Endodermal cell (in vitro differentiated cells): ENCODE measurements around the gene ATAD1. TPM values are rescaled to one million over a fixed set of nuclear protein-coding genes. Genes with fewer than 3 reads are reported as not detected.
"Not testable (repeated sequence)": the region's sequence is repeated elsewhere in the genome, so short reads cannot be mapped to it uniquely, and the experiment has no call there.

Source experiments
- DNase-seq: peaks from one replicate; pipeline ENCODE4 v3.0.0-alpha.2; 2017
- H3K27ac ChIP-seq: 2 replicates; pipeline ENCODE4 v1.5.1; 2013; ENCODE audit warnings: mild to moderate bottlenecking, low read depth, low read length, moderate library complexity
- H3K27me3 ChIP-seq: 2 replicates; pipeline ENCODE4 v1.6.1; 2013; ENCODE audit warnings: mild to moderate bottlenecking, low read length, moderate library complexity; ENCODE audit not compliant: insufficient read depth, control insufficient read depth, poor library complexity, severe bottlenecking
- H3K36me3 ChIP-seq: 2 replicates; pipeline ENCODE4 v1.7.0; 2013; ENCODE audit warnings: mild to moderate bottlenecking, low read length, moderate library complexity; ENCODE audit not compliant: control insufficient read depth, insufficient read depth
- H3K4me1 ChIP-seq: one replicate; pipeline ENCODE4 v1.7.0; 2013; ENCODE audit warnings: low read length; ENCODE audit not compliant: control insufficient read depth, insufficient read depth
- H3K4me3 ChIP-seq: 2 replicates; pipeline ENCODE4 v1.5.1; 2013; ENCODE audit warnings: mild to moderate bottlenecking, low read length, moderate library complexity
- H3K9ac ChIP-seq: 2 replicates; pipeline ENCODE4 v1.6.1; 2013; ENCODE audit warnings: mild to moderate bottlenecking, low read length, moderate library complexity; ENCODE audit not compliant: poor library complexity, severe bottlenecking; ENCODE audit errors: extremely low read depth
- H3K9me3 ChIP-seq: 2 replicates; pipeline ENCODE4 v1.6.1; 2013; ENCODE audit warnings: mild to moderate bottlenecking, low read length, moderate library complexity; ENCODE audit not compliant: control insufficient read depth
- H3K27ac Mint-ChIP-seq: 2 replicates; pipeline ENCODE4 v1.8.0; 2020; ENCODE audit warnings: mixed read lengths
- H3K27me3 Mint-ChIP-seq: 2 replicates; pipeline ENCODE4 v1.8.0; 2021; ENCODE audit warnings: mild to moderate bottlenecking, mixed read lengths; ENCODE audit not compliant: insufficient read depth
- H3K36me3 Mint-ChIP-seq: 2 replicates; pipeline ENCODE4 v1.8.0; 2020; ENCODE audit warnings: low read depth, mixed read lengths
- H3K4me1 Mint-ChIP-seq: 2 replicates; pipeline ENCODE4 v1.8.0; 2020; ENCODE audit warnings: mixed read lengths
- H3K4me3 Mint-ChIP-seq: 2 replicates; pipeline ENCODE4 v1.8.0; 2020; ENCODE audit warnings: mild to moderate bottlenecking, moderate library complexity, mixed read lengths
- H3K9me3 Mint-ChIP-seq: 2 replicates; pipeline ENCODE4 v1.8.0; 2020; ENCODE audit warnings: mild to moderate bottlenecking, mixed read lengths
- CTCF ChIP-seq: fragments of 200-600 bp; sonication (generic); conservative IDR thresholded peaks from 2 replicates; pipeline ENCODE4 v1.5.0; 2021; ENCODE audit warnings: antibody characterized with exemption, mild to moderate bottlenecking
- WGBS, 2 experiments: methylation state at CpG; one replicate each; pipeline versions ENCODE4 v1.1.5 to v1.1.7; 2013; ENCODE audit warnings: missing lambda C conversion rate in 2 of 2, mixed read lengths in 1 of 2; ENCODE audit not compliant: insufficient coverage in 1 of 2, insufficient read length in 1 of 2; 5-methylcytosine and 5-hydroxymethylcytosine counted together
- total RNA-seq, 2 donors: library from RNA; stranded (reverse); fragmentation: NEBNext Ultra II Directional in 1 of 2; extraction: Animal tissue kit (Norgen Biotek cat#: 25700) in 1 of 2; gene quantifications; 2 replicates in 1 of 2; 3 replicates in 1 of 2; pipeline ENCODE4 v1.2.1, GENCODE V29; 2021

ATAD1 gene
- total RNA-seq, 2 donors from 2014 or later, result 55.4 to 68.0 TPM

- peaks cover 27% of the 10 kb centered on the region for H3K36me3 Mint-ChIP-seq
- DNase-seq, result no peak
- no peak overlapping the region for H3K4me3 ChIP-seq
- peaks cover 23% of the 10 kb centered on the region for H3K4me1 Mint-ChIP-seq
- peaks cover 53% of the 10 kb centered on the region for H3K36me3 ChIP-seq
- TF ChIP-seq CTCF, result no peak
- H3K27me3 ChIP-seq, result no peaks in the 10 kb centered on the region
- no peak overlapping the region for H3K27ac Mint-ChIP-seq
- H3K9ac ChIP-seq, result no peak overlapping the region
- no peaks in the 10 kb centered on the region for H3K9me3 ChIP-seq
- no peaks in the 10 kb centered on the region for H3K27me3 Mint-ChIP-seq
- H3K4me1 ChIP-seq, result peaks cover 8% of the 10 kb centered on the region
- H3K9me3 Mint-ChIP-seq, result peaks cover 4% of the 10 kb centered on the region
- no peak overlapping the region for H3K4me3 Mint-ChIP-seq
- WGBS, 2 experiments, result 93% methylated on average over 2 of the region's 2 CpGs; no CpG with 5 or more reads in 1 of the 2 experiments
- no peak overlapping the region for H3K27ac ChIP-seq
Measured at GRCh38 chr10:87751274-87751673, 66.8 kb downstream of the ATAD1 start.

- Histone ChIP-seq H3K36me3 (peaks cover 51% of the 10 kb centered on the region), H3K4me1 (peaks cover 8% of the 10 kb centered on the region), H3K9me3 (no peaks in the 10 kb centered on the region), H3K9ac (no peak overlapping the region), H3K4me3 (no peak overlapping the region), H3K27ac (no peak overlapping the region), H3K27me3 (no peaks in the 10 kb centered on the region)
- H3K9me3 Mint-ChIP-seq, result peaks cover 4% of the 10 kb centered on the region
- TF ChIP-seq CTCF, result no peak
- no peak overlapping the region for H3K4me3 Mint-ChIP-seq
- peaks cover 22% of the 10 kb centered on the region for H3K36me3 Mint-ChIP-seq
- DNase-seq, result no peak
- peaks cover 23% of the 10 kb centered on the region for H3K4me1 Mint-ChIP-seq
- H3K27ac Mint-ChIP-seq, result no peak overlapping the region
- no peaks in the 10 kb centered on the region for H3K27me3 Mint-ChIP-seq
Measured at GRCh38 chr10:87750817-87751216, 67.2 kb downstream of the ATAD1 start.

GRCh38 chr10:87750001-87750671, 67.9 kb downstream of the ATAD1 start:
- Mint-ChIP-seq H3K9me3 (peaks cover 4% of the 10 kb centered on the region), H3K27me3 (no peaks in the 10 kb centered on the region), H3K27ac (peak overlapping the region; percentile 65), H3K36me3 (peaks cover 26% of the 10 kb centered on the region), H3K4me3 (no peak overlapping the region), H3K4me1 (peaks cover 23% of the 10 kb centered on the region)
- Histone ChIP-seq H3K27me3 (no peaks in the 10 kb centered on the region), H3K27ac (no peak overlapping the region), H3K4me1 (peaks cover 8% of the 10 kb centered on the region), H3K36me3 (peaks cover 53% of the 10 kb centered on the region), H3K9me3 (peaks cover 6% of the 10 kb centered on the region), H3K9ac (no peak overlapping the region), H3K4me3 (no peak overlapping the region)
- no peak for DNase-seq
- no peak for TF ChIP-seq CTCF
- WGBS, 2 experiments, result 81 to 96% methylated on average over 3 to 5 of the region's 5 CpGs

GRCh38 chr10:87748244-87748643, 69.8 kb downstream of the ATAD1 start:
- not testable (repeated sequence) for H3K27me3 ChIP-seq, H3K27ac Mint-ChIP-seq, H3K9ac ChIP-seq, DNase-seq, H3K27me3 Mint-ChIP-seq, H3K4me1 ChIP-seq, H3K4me3 Mint-ChIP-seq, H3K27ac ChIP-seq, H3K4me3 ChIP-seq
- H3K4me1 Mint-ChIP-seq, result peaks cover 28% of the 10 kb centered on the region
- WGBS, 2 experiments, result 99% methylated on average over 4 of the region's 4 CpGs; no CpG with 5 or more reads in 1 of the 2 experiments
- H3K36me3 Mint-ChIP-seq, result peaks cover 29% of the 10 kb centered on the region
- Histone ChIP-seq H3K36me3 (peaks cover 52% of the 10 kb centered on the region), H3K9me3 (peaks cover 23% of the 10 kb centered on the region)
- peaks cover 11% of the 10 kb centered on the region for H3K9me3 Mint-ChIP-seq
